Fibroblast of the aortic adventitia (primary cell): ENCODE data around the gene ATP23. TPM values are rescaled to one million over a fixed set of nuclear protein-coding genes. Genes with fewer than 3 reads are reported as not detected.

ENCODE experiments used
- DNase-seq: peaks from one replicate; pipeline ENCODE4 v3.0.0-alpha.2; 2010; ENCODE audit warnings: low read depth
- H3K4me3 ChIP-seq: 2 replicates; pipeline ENCODE4 v1.5.1; 2011; ENCODE audit warnings: low read depth, mild to moderate bottlenecking, control low read depth, low read length, moderate library complexity
- CTCF ChIP-seq: IDR thresholded peaks from 2 replicates; pipeline ENCODE4 v1.5.1; 2011; ENCODE audit warnings: mild to moderate bottlenecking, low read length, control low read depth, inconsistent platforms; ENCODE audit not compliant: insufficient read depth
- total RNA-seq: library from RNA; depleted of rRNA; stranded (reverse); fragments of >200 nt; gene quantifications from 2 replicates; pipeline ENCODE4 v1.2.3, GENCODE V29; 2012; ENCODE audit warnings: low replicate concordance

ATP23 gene
- total RNA-seq, 1 donor, result 10.1 TPM

- no peak for TF ChIP-seq CTCF
- H3K4me3 ChIP-seq, result no peak overlapping the region
- no peak for DNase-seq
These were observed 66.5 kb downstream of the ATP23 start for GRCh38 chr12:58007875-58008274.

- no peak for DNase-seq
- no peak for TF ChIP-seq CTCF
- H3K4me3 ChIP-seq, result no peak overlapping the region
These were observed 67.3 kb downstream of the ATP23 start for GRCh38 chr12:58008634-58009033.

Other genes starting within 250 kb of the ATP23 start
- gene OS9, start 247.4 kb upstream of the ATP23 start, total RNA-seq, result 229 and 425 TPM in 2 replicates
- gene AGAP2, start 202.8 kb upstream of the ATP23 start, total RNA-seq, result 0.25 and 0.27 TPM in 2 replicates
- gene TSPAN31, start 196.5 kb upstream of the ATP23 start, total RNA-seq, result 17.3 and 43.9 TPM in 2 replicates
- 208 and 588 TPM in 2 replicates for gene CDK4, start 189.3 kb upstream of the ATP23 start, total RNA-seq
- 0.57 and 2.1 TPM in 2 replicates for gene MARCHF9, start 186.5 kb upstream of the ATP23 start, total RNA-seq
- 0.45 TPM in 1 of 2 replicates, not detected in the other for gene CYP27B1, start 174.5 kb upstream of the ATP23 start, total RNA-seq
- 9.7 and 10.5 TPM in 2 replicates for gene METTL1, start 169.5 kb upstream of the ATP23 start, total RNA-seq
- 3.9 and 6.6 TPM in 2 replicates for gene EEF1AKMT3, start 169.0 kb upstream of the ATP23 start, total RNA-seq
- 16.2 and 19.9 TPM in 2 replicates for gene TSFM, start 158.8 kb upstream of the ATP23 start, total RNA-seq
- gene AVIL, start 122.8 kb upstream of the ATP23 start, total RNA-seq, result 2.5 and 3.5 TPM in 2 replicates
- gene CTDSP2, start 94.8 kb upstream of the ATP23 start, total RNA-seq, result 90.7 and 128 TPM in 2 replicates